Keratinocyte (primary cell): ENCODE results near the gene WDR1. TPM values are rescaled to one million over a fixed set of nuclear protein-coding genes. Genes with fewer than 3 reads are reported as not detected.

Source experiments
- DNase-seq: peaks from one replicate; pipeline ENCODE4 v3.0.0-alpha.2; 2011; ENCODE audit warnings: low read depth, missing footprints, low spot score
- FAIRE-seq: peaks from 2 replicates; lab custom pipeline; 2011; peaks lifted over from hg19 to GRCh38; lab: Jason Lieb, UNC
- H2AFZ ChIP-seq: 2 replicates; pipeline ENCODE4 v1.6.0; 2012; ENCODE audit warnings: low read length, control low read depth, inconsistent platforms; ENCODE audit not compliant: control insufficient read depth
- H3K27ac ChIP-seq: 2 replicates; pipeline ENCODE4 v1.5.1; 2011; ENCODE audit warnings: low read length; ENCODE audit not compliant: control insufficient read depth, insufficient read depth
- H3K27me3 ChIP-seq: 3 replicates; pipeline ENCODE4 v1.6.0; 2011; ENCODE audit warnings: low read length; ENCODE audit not compliant: control insufficient read depth, insufficient read depth; ENCODE audit errors: extremely low read depth
- H3K36me3 ChIP-seq, 2 experiments: 2 replicates in 1 of 2; 3 replicates in 1 of 2; pipeline ENCODE4 v1.5.1; 2011; ENCODE audit warnings: low read length in 2 of 2, mild to moderate bottlenecking in 1 of 2; ENCODE audit not compliant: control insufficient read depth in 2 of 2, insufficient read depth in 2 of 2; ENCODE audit errors: extremely low read depth in 1 of 2
- H3K4me1 ChIP-seq: 3 replicates; pipeline ENCODE4 v1.5.1; 2011; ENCODE audit warnings: low read length; ENCODE audit not compliant: control insufficient read depth, insufficient read depth; ENCODE audit errors: extremely low read depth
- H3K4me2 ChIP-seq: 3 replicates; pipeline ENCODE4 v1.6.0; 2011; ENCODE audit warnings: low read depth, low read length; ENCODE audit not compliant: control insufficient read depth, insufficient read depth; ENCODE audit errors: extremely low read depth
- H3K4me3 ChIP-seq, 3 experiments: fragments of 200-600 bp in 1 of 3; sonication (generic) in 1 of 3; 2 replicates in 2 of 3; 3 replicates in 1 of 3; pipeline ENCODE4 v1.5.1; 2011 to 2016; ENCODE audit warnings: low read length in 3 of 3, mild to moderate bottlenecking in 3 of 3, control low read depth in 2 of 3, inconsistent platforms in 1 of 3, low read depth in 1 of 3, mixed read lengths in 1 of 3, mixed run types in 1 of 3, moderate library complexity in 1 of 3; ENCODE audit not compliant: control insufficient read depth in 2 of 3, insufficient read depth in 2 of 3; ENCODE audit errors: extremely low read depth in 1 of 3
- H3K79me2 ChIP-seq: 2 replicates; pipeline ENCODE4 v1.6.0; 2012; ENCODE audit warnings: low read length; ENCODE audit not compliant: control insufficient read depth, insufficient read depth
- H3K9ac ChIP-seq: 3 replicates; pipeline ENCODE4 v1.6.0; 2011; ENCODE audit warnings: low read length; ENCODE audit not compliant: control insufficient read depth, insufficient read depth; ENCODE audit errors: extremely low read depth
- H3K9me1 ChIP-seq: 3 replicates; pipeline ENCODE4 v1.6.0; 2011; ENCODE audit warnings: low read length; ENCODE audit not compliant: control insufficient read depth, insufficient read depth; ENCODE audit errors: extremely low read depth
- H3K9me3 ChIP-seq: 2 replicates; pipeline ENCODE4 v1.5.1; 2012; ENCODE audit warnings: low read depth, low read length; ENCODE audit not compliant: control insufficient read depth
- H4K20me1 ChIP-seq: 3 replicates; pipeline ENCODE4 v1.6.0; 2011; ENCODE audit warnings: low read length; ENCODE audit not compliant: control insufficient read depth, insufficient read depth; ENCODE audit errors: extremely low read depth
- CTCF ChIP-seq, 3 experiments: IDR thresholded peaks in 1 of 3; conservative IDR thresholded peaks in 1 of 3; optimal IDR thresholded peaks in 1 of 3; 2 replicates in 2 of 3; 3 replicates in 1 of 3; pipeline versions ENCODE3 to v1.5.1; 2011; ENCODE audit warnings: low read length in 3 of 3, mild to moderate bottlenecking in 3 of 3, moderate library complexity in 2 of 3, control low read depth in 1 of 3, inconsistent platforms in 1 of 3; ENCODE audit not compliant: insufficient read depth in 2 of 3; ENCODE audit errors: extremely low read depth in 1 of 3
- EZH2 ChIP-seq: IDR thresholded peaks from one replicate; pipeline ENCODE4 v1.6.1; 2012; ENCODE audit warnings: inconsistent platforms, mild to moderate bottlenecking, low read length, moderate library complexity
- dilution Hi-C: fragments of 300-500 bp; cut with MboI; formaldehyde crosslinking; loops from one replicate; pipeline ENCODE4 v1.7.0; 2020; ENCODE audit warnings: low sequenced_read_pairs; ENCODE audit not compliant: extremely low pct_ligation_motif_present
- polyA plus RNA-seq, 5 experiments: library from polyadenylated mRNA; depleted of rRNA in 3 of 5; stranded (reverse) in 3 of 5; stranded (forward) in 1 of 5; unstranded in 1 of 5; fragments of >200 nt; gene quantifications; 1 replicate in 1 of 5; 2 replicates in 3 of 5; 3 replicates in 1 of 5; pipeline versions ENCODE4 v1.2.1 to v1.2.3, GENCODE V29; 2011 to 2012; ENCODE audit warnings: missing spikeins in 2 of 5, low read depth in 1 of 5, low replicate concordance in 1 of 5

The WDR1 gene
- polyA plus RNA-seq, 1 donor (not counting 4 experiments of a cell fraction or from before 2014, with no cell fraction given) = 423 TPM

GRCh38 chr4:10099499-10100325, 16.9 kb downstream of the WDR1 start:
- DNase-seq = no peak
- Histone ChIP-seq H2AFZ (no peak overlapping the region), H3K79me2 (peaks cover 78% of the 10 kb centered on the region), H4K20me1 (peaks cover 58% of the 10 kb centered on the region), H3K9me1 (peaks cover 23% of the 10 kb centered on the region), H3K4me2 (no peak overlapping the region), H3K4me1 (peaks cover 77% of the 10 kb centered on the region), H3K36me3 (peaks cover 66 to 75% of the 10 kb centered on the region in 2 experiments), H3K9ac (no peak overlapping the region), H3K9me3 (no peaks in the 10 kb centered on the region), H3K27ac (no peak overlapping the region), H3K4me3 (no peak overlapping the region), H3K27me3 (no peaks in the 10 kb centered on the region)
- TF ChIP-seq CTCF (optimal IDR thresholded peaks at IDR 0.05 in 1 of 3, IDR thresholded peaks at IDR 0.05 in 1 of 3, conservative IDR thresholded peaks at IDR 0.05 in 1 of 3; ENCODE audit: extremely low read depth in 1 of 3, insufficient read depth in 2 of 3, low read length in 3 of 3) = no peak
- no peak for TF ChIP-seq EZH2
- dilution Hi-C loops = no loop called here
- no peak for FAIRE-seq

DNA sequence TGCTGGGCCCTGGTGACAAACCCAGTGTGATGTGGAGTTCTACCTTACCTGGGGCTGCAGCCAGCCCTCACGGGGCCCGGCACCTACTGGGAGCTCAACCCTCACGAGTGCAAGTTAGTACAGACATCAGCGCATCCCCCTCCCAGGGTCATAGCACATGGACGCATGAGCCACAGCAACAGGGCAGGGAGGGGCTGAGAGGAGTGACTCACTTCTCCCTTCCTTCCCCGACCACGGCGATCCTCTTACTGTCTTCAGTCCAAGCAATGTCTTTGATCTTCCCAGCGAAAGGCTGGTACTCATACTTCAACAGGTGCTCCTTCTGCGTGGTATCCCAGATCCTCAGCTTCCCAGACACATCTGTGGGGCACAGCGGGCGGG, 17.8 kb downstream of the WDR1 start:
- peak; percentile 23 for FAIRE-seq
- no peak overlapping the region for H3K9ac ChIP-seq

More for the DNA sequence above, 17.8 kb downstream of the WDR1 start:
- Histone ChIP-seq H3K4me1 (peaks cover 85% of the 10 kb centered on the region), H3K9me3 (no peaks in the 10 kb centered on the region), H3K4me3 (no peak overlapping the region), H3K9me1 (peaks cover 23% of the 10 kb centered on the region), H3K79me2 (peaks cover 78% of the 10 kb centered on the region), H4K20me1 (peaks cover 52% of the 10 kb centered on the region), H3K36me3 (peaks cover 66 to 77% of the 10 kb centered on the region in 2 experiments), H2AFZ (no peak overlapping the region), H3K27me3 (no peaks in the 10 kb centered on the region), H3K4me2 (no peak overlapping the region), H3K27ac (peak overlapping the region; percentile 89)
- dilution Hi-C loops = no loop called here
- no peak for DNase-seq
- TF ChIP-seq CTCF (optimal IDR thresholded peaks at IDR 0.05 in 1 of 3, IDR thresholded peaks at IDR 0.05 in 1 of 3, conservative IDR thresholded peaks at IDR 0.05 in 1 of 3; ENCODE audit: extremely low read depth in 1 of 3, insufficient read depth in 2 of 3, low read length in 3 of 3) (no peak), EZH2 (no peak)
